Measurements from ENCODE around the gene DLG2. TPM values are rescaled to one million over a fixed set of nuclear protein-coding genes. Genes with fewer than 3 reads are reported as not detected.

DLG2 gene
- total and polyA plus RNA-seq, 2 of the 8 experiments (the other 6 are each of a cell fraction or from before 2014, with no cell fraction given), result 1.7 to 14.3 TPM

GRCh38 chr11:84901991-84902390, 725.2 kb downstream of the DLG2 start (continued):
- no peak for TF ChIP-seq ATF2 (IDR thresholded peaks at IDR 0.05; ENCODE audit: low read length)
